HG03060 (cell line): ENCODE measurements around the gene GARRE1.
"Not testable (repeated sequence)": the region's sequence is repeated elsewhere in the genome, so short reads cannot be mapped to it uniquely, and the experiment has no call there.

Source experiments
- ATAC-seq: cut with Tn5 transposase; IDR thresholded peaks from one replicate; pipeline ENCODE4 v1.9.1; 2021; ENCODE audit warnings: low read depth, moderate number of reproducible peaks; ENCODE audit not compliant: unreplicated experiment

GARRE1 gene

GRCh38 chr19:34256835-34257558 is 2.6 kb downstream of the GARRE1 start:
- ATAC-seq: no peak

- ATAC-seq: no peak
Measured at GRCh38 chr19:34257559-34257924, 3.2 kb downstream of the GARRE1 start.

GRCh38 chr19:34259367-34260095 is 5.2 kb downstream of the GARRE1 start:
- no peak for ATAC-seq

GRCh38 chr19:34260771-34261173 is 6.4 kb downstream of the GARRE1 start:
- no peak for ATAC-seq

- ATAC-seq: no peak
Measured at GRCh38 chr19:34261334-34262109, 7.2 kb downstream of the GARRE1 start.

GRCh38 chr19:34263745-34264237 is 9.4 kb downstream of the GARRE1 start:
- ATAC-seq: no peak

- ATAC-seq: no peak
Measured at GRCh38 chr19:34265221-34265650, 10.9 kb downstream of the GARRE1 start.

GRCh38 chr19:34269081-34269480 is 14.7 kb downstream of the GARRE1 start:
- no peak for ATAC-seq

- ATAC-seq: no peak
Measured at GRCh38 chr19:34269489-34269888, 15.1 kb downstream of the GARRE1 start.

- no peak for ATAC-seq
Measured at GRCh38 chr19:34269968-34270621, 15.7 kb downstream of the GARRE1 start.

GRCh38 chr19:34273121-34273520 is 18.8 kb downstream of the GARRE1 start:
- ATAC-seq: no peak

GRCh38 chr19:34274284-34274826 is 20.0 kb downstream of the GARRE1 start:
- ATAC-seq: no peak

- ATAC-seq: no peak
Measured at GRCh38 chr19:34274827-34275625, 20.7 kb downstream of the GARRE1 start.

GRCh38 chr19:34275705-34276104 is 21.4 kb downstream of the GARRE1 start:
- ATAC-seq: no peak

GRCh38 chr19:34276614-34277013 is 22.3 kb downstream of the GARRE1 start:
- ATAC-seq: no peak

GRCh38 chr19:34277244-34277643 is 22.9 kb downstream of the GARRE1 start:
- ATAC-seq: no peak

- no peak for ATAC-seq
Measured at GRCh38 chr19:34278783-34279182, 24.4 kb downstream of the GARRE1 start.

- not testable (repeated sequence) for ATAC-seq
Measured at GRCh38 chr19:34281444-34281843, 27.1 kb downstream of the GARRE1 start.
